PC-3 (cell line): ENCODE data around the gene PML. TPM values are rescaled to one million over a fixed set of nuclear protein-coding genes. Genes with fewer than 3 reads are reported as not detected.

Source experiments
- ATAC-seq: fragments of 200-7000 bp; cut with Tn5 transposase; 2 replicates; pipeline ENCODE4 v1.9.1; 2020; ENCODE audit warnings: mild to moderate bottlenecking, moderate library complexity
- BruUV-seq: library from RNA; stranded (reverse); fragments of 400-500 nt; replicated peaks from 2 replicates; lab custom pipeline; 2021; lab: Mats Ljungman, UMichigan
- CTCF ChIA-PET: fragments of 300-600 bp; sonication (Branson Sonifier 250); formaldehyde crosslinking; loops from one replicate; lab custom pipeline; 2022; ENCODE audit warnings: antibody characterized with exemption; lab: Charles Lee
- POLR2A ChIA-PET: fragments of 300-600 bp; sonication (Branson Sonifier 250); formaldehyde crosslinking; loops from one replicate; lab custom pipeline; 2022; ENCODE audit warnings: antibody characterized with exemption; ENCODE audit not compliant: unreplicated experiment; lab: Charles Lee
- DNase-seq: peaks from one replicate; pipeline ENCODE4 v3.0.0-alpha.2; 2015
- H2AFZ ChIP-seq: fragments of 300-600 bp; sonication (generic); 2 replicates; pipeline ENCODE4 v1.6.0; 2016; ENCODE audit warnings: antibody characterized with exemption, low read length
- H3F3A ChIP-seq: fragments of 300-600 bp; sonication (generic); one replicate; pipeline ENCODE4 v1.6.0; 2017; ENCODE audit warnings: antibody characterized with exemption, low read length, control low read depth, mild to moderate bottlenecking; ENCODE audit not compliant: unreplicated experiment
- H3K27ac ChIP-seq: fragments of 300-600 bp; sonication (generic); 2 replicates; pipeline ENCODE4 v1.5.1; 2016; ENCODE audit warnings: mild to moderate bottlenecking, low read length
- H3K27me3 ChIP-seq: fragments of 300-600 bp; sonication (generic); 2 replicates; pipeline ENCODE4 v1.6.1; 2016; ENCODE audit warnings: low read length, mixed read lengths
- H3K36me3 ChIP-seq: fragments of 300-600 bp; sonication (generic); 2 replicates; pipeline ENCODE4 v1.6.1; 2016; ENCODE audit warnings: low read depth, mixed run types, low read length, mixed read lengths
- H3K4me1 ChIP-seq: fragments of 300-600 bp; sonication (generic); 2 replicates; pipeline ENCODE4 v1.5.1; 2016; ENCODE audit warnings: low read length; ENCODE audit not compliant: insufficient read depth
- H3K4me2 ChIP-seq: fragments of 300-600 bp; sonication (generic); 2 replicates; pipeline ENCODE4 v1.6.0; 2016; ENCODE audit warnings: low read length
- H3K4me3 ChIP-seq: fragments of 300-600 bp; sonication (generic); 2 replicates; pipeline ENCODE4 v1.5.1; 2016; ENCODE audit warnings: mild to moderate bottlenecking, low read length, mixed read lengths
- H3K79me2 ChIP-seq: fragments of 300-600 bp; sonication (generic); 2 replicates; pipeline ENCODE4 v1.6.1; 2017; ENCODE audit warnings: low read length, mixed read lengths
- H3K9ac ChIP-seq: fragments of 300-600 bp; sonication (generic); 2 replicates; pipeline ENCODE4 v1.6.0; 2016; ENCODE audit warnings: mild to moderate bottlenecking, low read length
- H3K9me2 ChIP-seq: fragments of 300-600 bp; sonication (generic); replicated peaks from 2 replicates; pipeline ENCODE4 v1.6.1; 2016; ENCODE audit warnings: mixed run types, low read length, mixed read lengths
- H3K9me3 ChIP-seq: fragments of 300-600 bp; sonication (generic); 2 replicates; pipeline ENCODE4 v1.6.1; 2016; ENCODE audit warnings: low read length, mixed read lengths
- H4K20me1 ChIP-seq: fragments of 300-600 bp; sonication (generic); 2 replicates; pipeline ENCODE4 v1.6.1; 2016; ENCODE audit warnings: low read length, mixed read lengths
- EZH2 ChIP-seq: fragments of 300-600 bp; sonication (generic); IDR thresholded peaks from one replicate; pipeline ENCODE4 v1.6.1; 2017; ENCODE audit warnings: antibody characterized with exemption, mild to moderate bottlenecking, low read length; ENCODE audit not compliant: unreplicated experiment
- EZH2phosphoT487 ChIP-seq: fragments of 300-600 bp; sonication (generic); IDR thresholded peaks from 2 replicates; pipeline ENCODE4 v1.6.1; 2018; ENCODE audit warnings: mild to moderate bottlenecking, antibody characterized with exemption, low read length, borderline replicate concordance
- intact Hi-C: fragments of 100-400 bp; cut with micrococcal nuclease; formaldehyde crosslinking; loops from 2 replicates; pipeline ENCODE4 v1.9.0; 2023
- total RNA-seq: library from RNA; depleted of rRNA; stranded (reverse); fragments of >200 nt; gene quantifications from 2 replicates; pipeline ENCODE4 v1.2.3, GENCODE V29; 2014
- TF ChIP-seq, protein P1 (sequence below): fragments of 300-600 bp; sonication (generic); conservative IDR thresholded peaks from 2 replicates; pipeline ENCODE4 v1.5.1; 2017; ENCODE audit warnings: antibody characterized with exemption, low read depth, mild to moderate bottlenecking, low read length

PML gene
- total RNA-seq, 1 experiment from 2014 or later = 18.7 TPM

DNA sequence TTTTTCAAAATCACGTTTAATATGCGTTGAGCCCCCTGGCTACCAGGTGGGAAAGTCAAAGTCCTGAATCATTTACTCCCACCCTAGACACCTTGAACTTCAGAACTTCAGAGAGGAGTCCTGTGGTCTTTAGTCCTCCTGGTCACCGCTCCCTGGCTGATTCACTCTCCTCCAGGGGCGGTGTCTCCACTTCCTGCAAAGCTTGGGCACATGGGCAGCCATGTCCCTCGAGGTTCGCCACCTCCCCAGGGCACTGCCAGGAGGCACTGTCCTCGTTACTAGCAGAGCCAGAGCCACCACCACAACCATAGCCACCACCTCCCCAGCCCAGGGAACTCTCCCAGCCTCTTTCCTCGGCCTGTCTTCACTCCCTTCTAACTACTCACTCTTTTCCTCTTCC is 37.2 kb upstream of the PML start:
- H3K79me2 ChIP-seq = peaks cover 42% of the 10 kb centered on the region
- peak overlapping the region; percentile 31; the same call in 1 of the 2 replicates for H3K4me3 ChIP-seq
- no peaks in the 10 kb centered on the region for H3K9me3 ChIP-seq
- BruUV-seq = TSS peak; percentile 76
- H3K4me2 ChIP-seq = peak overlapping the region; percentile 70
- no peaks in the 10 kb centered on the region for H4K20me1 ChIP-seq
- ChIA-PET CTCF (interaction anchor here (0.6 kb wide), 1 partner anchor 171 kb away, joined by 4 read pairs; no protein-coding TSS in a partner anchor), POLR2A (interaction anchor here (1.9 kb wide), 1 partner anchor 30 kb away, joined by 8 read pairs; no protein-coding TSS in a partner anchor)
- H3K9ac ChIP-seq = peak overlapping the region; percentile 66
- DNase-seq = peak; percentile 62
- H3K9me2 ChIP-seq = no peaks in the 10 kb centered on the region
- H3K27ac ChIP-seq = peak overlapping the region; percentile 97
- TF ChIP-seq EZH2phosphoT487 = no peak
- H3F3A ChIP-seq = peaks cover 18% of the 10 kb centered on the region
- no peak for ATAC-seq
- no peak overlapping the region for H2AFZ ChIP-seq
- intact Hi-C loops = loop anchor here (2.0 to 5.0 kb wide), 3 partner anchors 30 to 60 kb away; partner anchors contain the start of gene LOXL1
- H3K27me3 ChIP-seq = no peaks in the 10 kb centered on the region
- no peaks in the 10 kb centered on the region; the same call in 1 of the 2 replicates for H3K36me3 ChIP-seq
- H3K4me1 ChIP-seq = peaks cover 65% of the 10 kb centered on the region

DNA sequence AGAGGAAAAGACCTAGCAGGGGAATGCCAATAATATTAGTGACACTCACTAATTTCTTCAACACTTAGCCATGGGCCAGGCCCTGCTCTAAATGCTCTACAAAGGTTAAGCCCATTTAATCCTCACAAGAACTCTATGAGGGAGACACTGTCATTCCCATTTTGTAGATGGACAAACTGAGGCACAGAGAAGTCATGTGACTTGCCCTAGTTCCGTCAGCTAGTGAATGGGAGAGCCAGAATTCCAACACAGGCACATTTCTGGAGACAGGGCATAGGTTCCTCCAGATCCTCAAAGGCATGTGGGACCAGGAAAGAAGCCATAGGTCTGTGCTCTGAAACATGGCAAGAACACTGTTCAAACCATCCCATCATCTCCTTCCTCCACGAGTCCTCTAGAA is 36.7 kb upstream of the PML start:
- H4K20me1 ChIP-seq = no peaks in the 10 kb centered on the region
- peak overlapping the region; percentile 31; the same call in 1 of the 2 replicates for H3K4me3 ChIP-seq
- TF ChIP-seq EZH2phosphoT487 = no peak
- TF ChIP-seq, protein P1, sequence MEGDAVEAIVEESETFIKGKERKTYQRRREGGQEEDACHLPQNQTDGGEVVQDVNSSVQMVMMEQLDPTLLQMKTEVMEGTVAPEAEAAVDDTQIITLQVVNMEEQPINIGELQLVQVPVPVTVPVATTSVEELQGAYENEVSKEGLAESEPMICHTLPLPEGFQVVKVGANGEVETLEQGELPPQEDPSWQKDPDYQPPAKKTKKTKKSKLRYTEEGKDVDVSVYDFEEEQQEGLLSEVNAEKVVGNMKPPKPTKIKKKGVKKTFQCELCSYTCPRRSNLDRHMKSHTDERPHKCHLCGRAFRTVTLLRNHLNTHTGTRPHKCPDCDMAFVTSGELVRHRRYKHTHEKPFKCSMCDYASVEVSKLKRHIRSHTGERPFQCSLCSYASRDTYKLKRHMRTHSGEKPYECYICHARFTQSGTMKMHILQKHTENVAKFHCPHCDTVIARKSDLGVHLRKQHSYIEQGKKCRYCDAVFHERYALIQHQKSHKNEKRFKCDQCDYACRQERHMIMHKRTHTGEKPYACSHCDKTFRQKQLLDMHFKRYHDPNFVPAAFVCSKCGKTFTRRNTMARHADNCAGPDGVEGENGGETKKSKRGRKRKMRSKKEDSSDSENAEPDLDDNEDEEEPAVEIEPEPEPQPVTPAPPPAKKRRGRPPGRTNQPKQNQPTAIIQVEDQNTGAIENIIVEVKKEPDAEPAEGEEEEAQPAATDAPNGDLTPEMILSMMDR = no peak
- no peak for TF ChIP-seq EZH2
- CTCF ChIA-PET = no interaction called here
- BruUV-seq = no TSS peak
- H3K9me2 ChIP-seq = no peaks in the 10 kb centered on the region
- H3K4me1 ChIP-seq = peaks cover 70% of the 10 kb centered on the region
- H3K4me2 ChIP-seq = peak overlapping the region; percentile 70
- peak overlapping the region; percentile 97 for H3K27ac ChIP-seq
- H3K27me3 ChIP-seq = no peaks in the 10 kb centered on the region
- H2AFZ ChIP-seq = no peak overlapping the region
- POLR2A ChIA-PET = interaction anchor here (1.9 kb wide), 1 partner anchor 30 kb away, joined by 8 read pairs; no protein-coding TSS in a partner anchor
- intact Hi-C loops = loop anchor here (2.0 to 5.0 kb wide), 3 partner anchors 31 to 60 kb away; partner anchors contain the start of gene LOXL1
- H3K36me3 ChIP-seq = no peaks in the 10 kb centered on the region
- H3F3A ChIP-seq = peaks cover 18% of the 10 kb centered on the region
- H3K9me3 ChIP-seq = no peaks in the 10 kb centered on the region
- no peak for DNase-seq
- H3K79me2 ChIP-seq = peaks cover 47% of the 10 kb centered on the region
- no peak for ATAC-seq
- H3K9ac ChIP-seq = peak overlapping the region; percentile 66

DNA sequence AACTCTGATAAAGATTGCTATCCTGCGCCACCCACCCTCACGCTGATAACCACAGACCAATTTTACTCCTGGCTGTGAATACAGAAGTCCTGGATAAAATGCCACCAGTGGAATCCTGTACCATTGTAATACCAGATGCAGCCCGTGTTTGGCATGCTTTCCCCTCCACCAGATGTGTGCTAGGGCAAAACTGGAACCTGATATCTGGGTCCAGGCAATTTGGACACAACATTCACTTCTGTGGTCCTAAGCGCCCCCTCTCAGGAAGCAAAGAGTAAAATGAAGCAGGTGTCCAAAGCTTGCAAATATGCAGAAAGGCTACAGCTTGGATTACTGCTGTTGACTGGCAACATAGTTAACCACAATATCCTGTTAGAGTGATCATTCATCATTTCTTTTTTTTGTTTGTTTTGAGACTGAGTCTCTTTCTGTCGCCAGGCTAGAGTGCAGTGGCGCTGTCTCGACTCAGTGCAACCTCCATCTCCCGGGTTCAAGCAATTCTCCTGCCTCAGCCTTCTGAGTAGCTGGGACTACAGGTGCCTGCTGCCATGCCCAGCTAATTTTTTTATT is 35.4 kb upstream of the PML start:
- Histone ChIP-seq H3K9ac (peak overlapping the region; percentile 8; the same call in 1 of the 2 replicates), H3K9me3 (no peaks in the 10 kb centered on the region), H3K27ac (peak overlapping the region; percentile 97), H3K4me2 (peak overlapping the region; percentile 70), H3K79me2 (peaks cover 58% of the 10 kb centered on the region), H3K36me3 (no peaks in the 10 kb centered on the region), H3F3A (peaks cover 18% of the 10 kb centered on the region), H3K9me2 (no peaks in the 10 kb centered on the region), H3K4me1 (peaks cover 65% of the 10 kb centered on the region), H2AFZ (no peak overlapping the region), H3K27me3 (no peaks in the 10 kb centered on the region), H4K20me1 (no peaks in the 10 kb centered on the region), H3K4me3 (peak overlapping the region; percentile 19)
- CTCF ChIA-PET = interaction anchor here (0.8 kb wide), 1 partner anchor 24 kb away, joined by 3 read pairs; no protein-coding TSS in a partner anchor
- ATAC-seq (peak; percentile 25), DNase-seq (peak; percentile 88)
- POLR2A ChIA-PET = interaction anchor here (0.6 kb wide), 1 partner anchor 90 kb away, joined by 11 read pairs; no protein-coding TSS in a partner anchor
- BruUV-seq = no TSS peak
- no peak for TF ChIP-seq EZH2
- TF ChIP-seq, protein P1 = peak; percentile 33; the same call in 1 of the 2 replicates
- TF ChIP-seq EZH2phosphoT487 = no peak
- intact Hi-C loops = loop anchor here (5.0 kb wide), 1 partner anchor 62 kb away; no protein-coding TSS in a partner anchor
